Gastrocnemius medialis (tissue), 4 donors: Measurements from ENCODE around the gene LRCH3. TPM values are rescaled to one million over a fixed set of nuclear protein-coding genes. Genes with fewer than 3 reads are reported as not detected.

Experiments used
- ATAC-seq, 2 donors: fragments of 150-250 bp; one replicate each; pipeline ENCODE4 v1.9.1; 2016
- DNase-seq, 2 donors: peaks; one replicate each; pipeline ENCODE4 v3.0.0-alpha.2; 2019
- H3K27ac ChIP-seq, 4 donors: fragments of 200-600 bp; sonication (generic); 1 replicate in 1 of 4; 2 replicates in 3 of 4; pipeline ENCODE4 v1.5.1; 2016 to 2018; ENCODE audit warnings: mild to moderate bottlenecking in 2 of 4, moderate library complexity in 1 of 4
- H3K27me3 ChIP-seq, 3 donors: fragments of 200-600 bp; sonication (generic) in 2 of 3; 1 replicate in 1 of 3; 2 replicates in 2 of 3; pipeline versions ENCODE4 v1.5.1 to v1.6.0; 2016 to 2019; ENCODE audit warnings: mild to moderate bottlenecking in 1 of 3, moderate library complexity in 1 of 3
- H3K36me3 ChIP-seq, 2 donors: fragments of 200-600 bp; sonication (generic) in 1 of 2; one replicate each; pipeline ENCODE4 v1.5.1; 2017 to 2018
- H3K4me1 ChIP-seq, 2 donors: fragments of 200-600 bp; sonication (generic) in 1 of 2; one replicate each; pipeline ENCODE4 v1.5.1; 2016 to 2017; ENCODE audit warnings: mild to moderate bottlenecking in 2 of 2
- H3K4me3 ChIP-seq, 4 donors: fragments of 200-600 bp; sonication (generic) in 3 of 4; 1 replicate in 1 of 4; 2 replicates in 3 of 4; pipeline ENCODE4 v1.5.1; 2016 to 2019; ENCODE audit warnings: mild to moderate bottlenecking in 2 of 4
- H3K9me3 ChIP-seq, 3 donors: fragments of 200-600 bp; sonication (generic) in 2 of 3; 1 replicate in 1 of 3; 2 replicates in 2 of 3; pipeline ENCODE4 v1.5.1; 2016 to 2019
- CTCF ChIP-seq, 5 experiments: fragments of 450-650 bp in 3 of 5; fragments of 200-600 bp in 2 of 5; sonication (generic) in 2 of 5; IDR thresholded peaks in 4 of 5; conservative IDR thresholded peaks in 1 of 5; 1 replicate in 4 of 5; 2 replicates in 1 of 5; pipeline ENCODE4 v1.5.1; 2016 to 2019; ENCODE audit warnings: antibody characterized with exemption in 5 of 5, mild to moderate bottlenecking in 3 of 5, moderate library complexity in 3 of 5
- POLR2A ChIP-seq, 2 donors: fragments of 450-650 bp; IDR thresholded peaks; one replicate each; pipeline ENCODE4 v1.6.1; 2017; ENCODE audit warnings: antibody characterized with exemption in 2 of 2, mild to moderate bottlenecking in 2 of 2, moderate library complexity in 2 of 2
- in situ Hi-C, 4 donors: fragments of 200-750 bp; cut with MboI; loops; one replicate each; pipeline versions ENCODE4 v1.15.0 to v1.8.0; 2017; ENCODE audit warnings: low sequenced_read_pairs in 4 of 4
- intact Hi-C: fragments of 100-400 bp; cut with DNase I; formaldehyde crosslinking; loops from one replicate; pipeline ENCODE4 v1.15.1; 2023; ENCODE audit warnings: low total_unique reads
- total RNA-seq, 4 donors: library from RNA; depleted of rRNA; stranded (reverse); fragments of >200 nt; gene quantifications; one replicate each; pipeline versions ENCODE4 v1.1.0 to v1.2.3, GENCODE V29; 2016

Gene LRCH3
- total RNA-seq, 4 donors from 2014 or later: 18.0 to 126 (median 26.7) TPM

- peak in 1 of 2 donors; percentile 57 for ATAC-seq
- intact Hi-C loops: no loop called here
Measured at GRCh38 chr3:197807969-197808587, 17.0 kb downstream of the LRCH3 start.

GRCh38 chr3:197809356-197810020, 18.4 kb downstream of the LRCH3 start:
- H3K4me1 ChIP-seq: peaks cover 24 to 32% of the 10 kb centered on the region in 2 donors
- intact Hi-C loops (no loop called here), in situ Hi-C loops (no loop called here)
- no peaks in the 10 kb centered on the region for H3K27me3 ChIP-seq
- H3K36me3 ChIP-seq: no peaks in the 10 kb centered on the region
- no peak overlapping the region for H3K4me3 ChIP-seq
- H3K27ac ChIP-seq: peak overlapping the region in 2 of 4 donors; percentile 30 to 67
- ATAC-seq (peak; percentile 23 to 49), DNase-seq (no peak)
- TF ChIP-seq POLR2A (IDR thresholded peaks at IDR 0.05) (no peak), CTCF (IDR thresholded peaks at IDR 0.05 in 4 of 5, conservative IDR thresholded peaks at IDR 0.05 in 1 of 5) (no peak)
- no peaks in the 10 kb centered on the region for H3K9me3 ChIP-seq

More at GRCh38 chr3:197807969-197808587, 17.0 kb downstream of the LRCH3 start:
- in situ Hi-C loops: no loop called here
- H3K36me3 ChIP-seq: no peaks in the 10 kb centered on the region
- no peak for DNase-seq
- TF ChIP-seq POLR2A (IDR thresholded peaks at IDR 0.05) (no peak), CTCF (IDR thresholded peaks at IDR 0.05 in 4 of 5, conservative IDR thresholded peaks at IDR 0.05 in 1 of 5) (no peak)
- H3K4me3 ChIP-seq: no peak overlapping the region
- H3K9me3 ChIP-seq: no peaks in the 10 kb centered on the region
- H3K27ac ChIP-seq: peak overlapping the region; percentile 19 to 67 (median 43)
- H3K4me1 ChIP-seq: peaks cover 24 to 32% of the 10 kb centered on the region in 2 donors
- no peaks in the 10 kb centered on the region for H3K27me3 ChIP-seq

GRCh38 chr3:197810901-197811300, 19.8 kb downstream of the LRCH3 start:
- DNase-seq (no peak), ATAC-seq (no peak)
- H3K4me3 ChIP-seq: no peak overlapping the region
- intact Hi-C loops (no loop called here), in situ Hi-C loops (no loop called here)
- TF ChIP-seq POLR2A (IDR thresholded peaks at IDR 0.05): no peak
- no peak for TF ChIP-seq CTCF (IDR thresholded peaks at IDR 0.05 in 4 of 5, conservative IDR thresholded peaks at IDR 0.05 in 1 of 5)
- H3K27ac ChIP-seq: no peak overlapping the region
- no peaks in the 10 kb centered on the region for H3K9me3 ChIP-seq
- H3K36me3 ChIP-seq: no peaks in the 10 kb centered on the region
- H3K4me1 ChIP-seq: peaks cover 24 to 32% of the 10 kb centered on the region in 2 donors
- no peaks in the 10 kb centered on the region for H3K27me3 ChIP-seq

- Histone ChIP-seq H3K4me1 (peaks cover 24 to 32% of the 10 kb centered on the region in 2 donors), H3K27ac (peak overlapping the region in 1 of 4 donors; percentile 11), H3K9me3 (no peaks in the 10 kb centered on the region), H3K4me3 (no peak overlapping the region), H3K36me3 (no peaks in the 10 kb centered on the region), H3K27me3 (no peaks in the 10 kb centered on the region)
- peak in 1 of 2 donors; percentile 71 for ATAC-seq
- in situ Hi-C loops: no loop called here
- intact Hi-C loops: no loop called here
- DNase-seq: peak in 1 of 2 donors; percentile 46
- TF ChIP-seq POLR2A (IDR thresholded peaks at IDR 0.05) (no peak), CTCF (IDR thresholded peaks at IDR 0.05 in 4 of 5, conservative IDR thresholded peaks at IDR 0.05 in 1 of 5) (no peak)
Measured at GRCh38 chr3:197811343-197811742, 20.3 kb downstream of the LRCH3 start.
